ENCODE data around the gene CAMK2B. TPM values are rescaled to one million over a fixed set of nuclear protein-coding genes. Genes with fewer than 3 reads are reported as not detected.

The CAMK2B gene
- total RNA-seq, 1 donor from 2014 or later: not detected

- DNase-seq (ENCODE audit: low read depth): no peak
- H3K4me3 ChIP-seq (ENCODE audit: low read depth, low read length): no peak overlapping the region
- no peak for TF ChIP-seq CTCF (conservative IDR thresholded peaks at IDR 0.05; ENCODE audit: low read depth, low read length)
Observed at GRCh38 chr7:44278451-44279161, 46.8 kb downstream of the CAMK2B start.

GRCh38 chr7:44277851-44278250, 47.5 kb downstream of the CAMK2B start:
- no peak overlapping the region for H3K4me3 ChIP-seq (ENCODE audit: low read depth, low read length)
- no peak for DNase-seq (ENCODE audit: low read depth)
- no peak for TF ChIP-seq CTCF (conservative IDR thresholded peaks at IDR 0.05; ENCODE audit: low read depth, low read length)

GRCh38 chr7:44277391-44277790, 48.0 kb downstream of the CAMK2B start:
- no peak for TF ChIP-seq CTCF (conservative IDR thresholded peaks at IDR 0.05; ENCODE audit: low read depth, low read length)
- H3K4me3 ChIP-seq (ENCODE audit: low read depth, low read length): no peak overlapping the region
- no peak for DNase-seq (ENCODE audit: low read depth)

GRCh38 chr7:44276571-44277221, 48.7 kb downstream of the CAMK2B start:
- TF ChIP-seq CTCF (conservative IDR thresholded peaks at IDR 0.05; ENCODE audit: low read depth, low read length): no peak
- no peak overlapping the region for H3K4me3 ChIP-seq (ENCODE audit: low read depth, low read length)
- no peak for DNase-seq (ENCODE audit: low read depth)

- DNase-seq (ENCODE audit: low read depth): no peak
- no peak for TF ChIP-seq CTCF (conservative IDR thresholded peaks at IDR 0.05; ENCODE audit: low read depth, low read length)
- H3K4me3 ChIP-seq (ENCODE audit: low read depth, low read length): no peak overlapping the region
Observed at GRCh38 chr7:44275957-44276570, 49.3 kb downstream of the CAMK2B start.

- no peak for TF ChIP-seq CTCF (conservative IDR thresholded peaks at IDR 0.05; ENCODE audit: low read depth, low read length)
- H3K4me3 ChIP-seq (ENCODE audit: low read depth, low read length): no peak overlapping the region
- DNase-seq (ENCODE audit: low read depth): no peak
Observed at GRCh38 chr7:44275146-44275545, 50.2 kb downstream of the CAMK2B start.

Data from epithelial cell of proximal tubule (primary cell).